Immature natural killer cell (primary cell): Measurements from ENCODE around the gene HSPB1. TPM values are rescaled to one million over a fixed set of nuclear protein-coding genes. Genes with fewer than 3 reads are reported as not detected.

ENCODE experiments used
- DNase-seq, 3 donors: peaks; one replicate each; pipeline ENCODE4 v3.0.0; 2022; ENCODE audit warnings: mixed read lengths in 1 of 3
- H3K27ac Mint-ChIP-seq, 6 donors: one replicate each; pipeline ENCODE4 v1.8.0; 2020; ENCODE audit warnings: mixed read lengths in 6 of 6, mild to moderate bottlenecking in 5 of 6, inconsistent platforms in 4 of 6, moderate library complexity in 3 of 6
- H3K27me3 Mint-ChIP-seq, 3 donors: one replicate each; pipeline ENCODE4 v1.8.0; 2020 to 2021; ENCODE audit warnings: low read depth in 3 of 3, mild to moderate bottlenecking in 3 of 3, mixed read lengths in 3 of 3, moderate library complexity in 3 of 3, inconsistent platforms in 1 of 3
- H3K36me3 Mint-ChIP-seq, 3 donors: one replicate each; pipeline ENCODE4 v1.8.0; 2020; ENCODE audit warnings: mixed read lengths in 3 of 3, inconsistent platforms in 2 of 3, mild to moderate bottlenecking in 2 of 3
- H3K4me1 Mint-ChIP-seq, 2 donors: one replicate each; pipeline ENCODE4 v1.8.0; 2020; ENCODE audit warnings: inconsistent platforms in 2 of 2, mild to moderate bottlenecking in 2 of 2, mixed read lengths in 2 of 2, moderate library complexity in 1 of 2
- H3K4me3 Mint-ChIP-seq, 5 donors: one replicate each; pipeline ENCODE4 v1.8.0; 2020; ENCODE audit warnings: mild to moderate bottlenecking in 5 of 5, mixed read lengths in 5 of 5, inconsistent platforms in 3 of 5, moderate library complexity in 3 of 5
- H3K9me3 Mint-ChIP-seq, 6 donors: one replicate each; pipeline ENCODE4 v1.8.0; 2020; ENCODE audit warnings: mild to moderate bottlenecking in 6 of 6, mixed read lengths in 6 of 6, inconsistent platforms in 4 of 6, moderate library complexity in 3 of 6
- polyA plus RNA-seq, 3 donors: library from polyadenylated mRNA; unstranded; fragments of 300-500 nt; fragmentation: Illumina TruSeq; gene quantifications; one replicate each; pipeline ENCODE4 v1.2.3, GENCODE V29; 2021

The HSPB1 gene
- polyA plus RNA-seq: 10 to 100 TPM; 11.2 to 49.8 (median 34.6) TPM

DNA sequence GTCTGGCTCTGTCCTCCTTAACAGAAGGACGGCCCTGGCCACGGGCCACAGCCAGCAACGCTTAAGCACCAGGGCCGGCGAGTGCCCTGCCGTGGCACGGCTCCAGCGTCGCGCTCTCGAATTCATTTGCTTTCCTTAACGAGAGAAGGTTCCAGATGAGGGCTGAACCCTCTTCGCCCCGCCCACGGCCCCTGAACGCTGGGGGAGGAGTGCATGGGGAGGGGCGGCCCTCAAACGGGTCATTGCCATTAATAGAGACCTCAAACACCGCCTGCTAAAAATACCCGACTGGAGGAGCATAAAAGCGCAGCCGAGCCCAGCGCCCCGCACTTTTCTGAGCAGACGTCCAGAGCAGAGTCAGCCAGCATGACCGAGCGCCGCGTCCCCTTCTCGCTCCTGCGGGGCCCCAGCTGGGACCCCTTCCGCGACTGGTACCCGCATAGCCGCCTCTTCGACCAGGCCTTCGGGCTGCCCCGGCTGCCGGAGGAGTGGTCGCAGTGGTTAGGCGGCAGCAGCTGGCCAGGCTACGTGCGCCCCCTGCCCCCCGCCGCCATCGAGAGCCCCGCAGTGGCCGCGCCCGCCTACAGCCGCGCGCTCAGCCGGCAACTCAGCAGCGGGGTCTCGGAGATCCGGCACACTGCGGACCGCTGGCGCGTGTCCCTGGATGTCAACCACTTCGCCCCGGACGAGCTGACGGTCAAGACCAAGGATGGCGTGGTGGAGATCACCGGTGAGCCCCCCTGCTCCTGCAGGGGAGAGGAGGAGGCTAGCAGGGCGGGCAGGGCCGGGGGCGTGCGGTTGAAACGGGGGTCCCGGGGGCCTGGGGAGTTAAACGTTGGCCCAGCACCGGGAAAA, at the start of gene HSPB1:
HSPB1 (plus strand) TSS at position 327 of the 855 bp plus-strand sequence; CDS start at position 367, 40 bp downstream.
- peak within 1 kb of the TSS; percentile 88 to 94 (median 91) for H3K4me3 Mint-ChIP-seq
- DNase-seq: peak; percentile 47 to 63 (median 48)
- peak within 1 kb of the TSS in 5 of 6 donors; percentile 59 to 90 (median 75) for H3K27ac Mint-ChIP-seq
- H3K4me1 Mint-ChIP-seq: peaks cover 15 to 19% of the 10 kb centered on the region in 2 donors
- H3K27me3 Mint-ChIP-seq: peaks cover 2 to 4% (median 3%) of the 10 kb centered on the region in 3 donors
- no peaks in the 10 kb centered on the region for H3K36me3 Mint-ChIP-seq
- H3K9me3 Mint-ChIP-seq: no peaks in the 10 kb centered on the region

DNA sequence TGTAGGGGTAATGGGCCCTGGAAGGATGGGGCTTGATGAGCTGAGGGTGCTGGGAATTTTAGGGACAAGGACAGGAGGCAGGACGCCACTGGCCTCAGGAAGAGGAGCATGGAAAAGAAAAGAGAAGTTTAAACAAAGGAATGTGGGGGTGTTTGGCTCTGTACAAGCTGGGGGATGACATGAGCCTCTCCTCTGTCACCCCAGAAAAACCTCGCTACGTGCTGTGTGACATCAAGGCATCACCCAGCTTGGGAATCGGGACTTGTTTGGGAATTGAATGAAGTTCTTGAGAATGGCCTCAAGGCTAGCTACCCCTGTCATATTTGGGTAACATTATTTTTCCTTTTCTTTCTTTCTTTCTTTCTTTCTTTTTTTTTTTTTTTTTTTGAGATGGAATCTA, 47.7 kb upstream of the HSPB1 start:
- no peaks in the 10 kb centered on the region for H3K36me3 Mint-ChIP-seq

DNA sequence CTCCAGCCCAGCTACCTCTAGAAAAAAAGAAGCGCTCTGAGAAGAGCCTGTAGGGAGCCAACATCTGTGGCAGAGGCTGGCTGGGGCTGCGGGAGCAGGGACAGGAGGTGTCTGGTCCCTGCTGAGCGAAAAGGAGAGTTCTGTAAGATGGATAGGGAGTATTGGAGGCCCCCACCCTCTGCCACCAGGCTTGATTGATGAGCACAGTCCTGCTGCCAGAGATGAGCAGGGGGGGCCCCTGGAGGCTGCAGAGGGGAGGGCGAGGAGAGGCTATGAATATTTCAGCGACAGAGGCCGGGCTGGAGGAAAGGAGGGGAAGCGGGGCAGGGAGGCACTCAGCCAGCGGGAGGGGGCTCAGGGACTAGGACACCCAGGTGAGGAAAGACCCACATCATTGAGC, 44.5 kb upstream of the HSPB1 start:
- H3K27me3 Mint-ChIP-seq: peaks cover 2 to 17% (median 3%) of the 10 kb centered on the region in 3 donors
- H3K36me3 Mint-ChIP-seq: no peaks in the 10 kb centered on the region
- no peak overlapping the region for H3K27ac Mint-ChIP-seq
- peak overlapping the region in 1 of 5 donors; percentile 36 for H3K4me3 Mint-ChIP-seq
- H3K9me3 Mint-ChIP-seq: no peaks in the 10 kb centered on the region
- no peak for DNase-seq
- H3K4me1 Mint-ChIP-seq: peaks cover 0 to 6% of the 10 kb centered on the region in 2 donors

More for the DNA sequence above, 47.7 kb upstream of the HSPB1 start:
- no peaks in the 10 kb centered on the region for H3K9me3 Mint-ChIP-seq
- H3K4me3 Mint-ChIP-seq: no peak overlapping the region
- H3K27ac Mint-ChIP-seq: no peak overlapping the region
- peaks cover 0 to 4% of the 10 kb centered on the region in 2 donors for H3K4me1 Mint-ChIP-seq
- DNase-seq: no peak
- H3K27me3 Mint-ChIP-seq: peaks cover 3 to 12% (median 3%) of the 10 kb centered on the region in 3 donors

DNA sequence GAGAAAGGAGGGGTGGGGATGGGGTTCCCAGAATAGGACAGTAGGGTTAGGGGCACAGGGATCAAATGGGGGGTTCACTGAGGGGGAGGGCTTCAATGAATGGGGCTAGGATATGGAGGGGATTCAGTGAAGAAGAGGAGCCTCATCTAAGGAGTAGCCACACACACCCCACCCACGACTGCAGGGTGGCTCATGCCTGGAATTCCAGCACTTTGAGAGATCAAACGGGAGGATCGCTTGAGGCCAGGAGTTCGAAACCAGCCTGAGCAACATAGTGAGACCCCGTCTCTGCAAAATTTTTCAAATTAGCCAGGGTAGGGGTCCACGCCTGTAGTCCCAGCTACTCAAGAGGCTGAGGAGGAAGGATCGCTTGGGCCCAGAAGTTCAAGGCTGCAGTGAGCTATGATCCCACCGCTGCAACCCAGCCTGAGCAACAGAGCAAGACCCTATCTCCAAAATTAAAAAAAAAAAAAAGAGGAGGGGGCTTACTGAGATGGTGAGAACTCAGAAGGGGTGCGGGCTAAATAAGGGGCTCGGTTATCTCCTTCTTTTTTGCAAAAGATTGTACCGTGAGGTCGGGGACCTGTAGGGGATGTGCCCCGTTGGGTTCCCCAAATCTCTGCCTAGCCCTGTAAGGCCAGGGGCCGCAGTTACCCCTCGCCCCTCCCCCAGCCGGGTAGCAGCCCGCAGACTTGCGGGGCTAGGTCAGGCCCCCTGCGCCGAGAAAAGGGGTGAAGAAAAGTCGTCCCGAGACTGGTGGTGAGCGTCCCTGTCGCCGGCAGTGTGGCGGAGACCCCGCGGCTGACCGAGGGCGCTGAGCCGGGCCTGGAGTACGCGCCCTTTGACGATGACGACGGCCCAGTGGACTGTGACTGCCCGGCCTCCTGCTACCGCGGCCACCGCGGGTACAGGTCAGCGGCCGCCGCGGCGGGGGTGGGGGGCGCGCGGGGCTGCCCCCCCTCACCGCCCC, 43.1 kb upstream of the HSPB1 start:
- Mint-ChIP-seq H3K4me3 (peak overlapping the region; percentile 20 to 60 (median 44)), H3K9me3 (no peaks in the 10 kb centered on the region), H3K27me3 (peaks cover 2 to 17% (median 3%) of the 10 kb centered on the region in 3 donors), H3K27ac (no peak overlapping the region), H3K36me3 (no peaks in the 10 kb centered on the region), H3K4me1 (peaks cover 0 to 6% of the 10 kb centered on the region in 2 donors)
- DNase-seq: no peak

DNA sequence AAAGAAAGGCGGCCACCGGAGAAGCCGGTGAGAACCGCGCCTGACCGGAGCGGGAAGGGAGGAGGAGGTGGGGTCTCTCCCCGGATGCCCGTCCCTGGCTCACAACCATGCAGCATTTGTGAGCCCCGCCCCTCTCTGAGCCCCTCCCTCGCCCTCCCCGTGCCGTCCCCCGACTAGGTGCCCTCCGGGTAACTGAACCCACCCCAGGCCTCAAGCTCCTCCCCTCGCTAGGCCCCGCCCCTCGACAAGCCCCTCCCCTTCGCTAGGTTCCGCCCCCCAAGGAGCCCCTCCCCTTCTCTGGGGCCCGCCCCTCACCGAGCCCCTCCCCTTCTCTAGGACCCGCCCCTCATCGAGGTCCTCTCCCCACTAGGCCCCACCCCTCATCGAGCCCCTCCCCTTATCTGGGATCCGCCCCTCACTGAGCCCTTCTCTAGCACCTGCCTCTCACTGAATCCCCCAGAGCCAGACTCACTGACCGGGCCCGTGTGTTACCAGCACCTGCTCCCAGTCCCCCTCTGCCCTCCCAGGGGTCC, 42.2 kb upstream of the HSPB1 start:
- H3K27ac Mint-ChIP-seq: no peak overlapping the region
- H3K27me3 Mint-ChIP-seq: peaks cover 2 to 18% (median 3%) of the 10 kb centered on the region in 3 donors
- H3K36me3 Mint-ChIP-seq: no peaks in the 10 kb centered on the region
- no peaks in the 10 kb centered on the region for H3K9me3 Mint-ChIP-seq
- peak overlapping the region in 2 of 5 donors; percentile 12 to 48 for H3K4me3 Mint-ChIP-seq
- peaks cover 0 to 6% of the 10 kb centered on the region in 2 donors for H3K4me1 Mint-ChIP-seq
- peak; percentile 33 to 42 (median 40) for DNase-seq

DNA sequence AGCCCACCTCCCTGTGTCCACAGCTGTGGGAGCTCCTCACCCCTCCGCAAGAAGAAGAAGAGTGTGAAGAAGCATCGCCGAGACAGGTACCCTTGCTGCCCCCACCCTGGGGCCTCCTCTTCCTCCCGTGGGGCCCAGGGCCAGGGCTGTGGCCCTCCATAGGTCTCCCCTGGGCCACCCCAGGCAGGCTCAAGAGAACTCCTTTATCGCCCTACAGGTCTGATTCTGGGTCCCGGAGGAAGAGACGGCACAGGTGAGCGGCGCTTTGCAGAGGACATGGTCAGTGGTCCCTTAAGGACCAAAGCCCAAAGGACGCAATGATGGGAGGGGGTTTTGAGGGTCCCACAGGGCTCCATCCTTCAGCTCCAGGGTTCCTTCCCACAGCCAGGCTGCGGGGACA, 41.1 kb upstream of the HSPB1 start:
- peaks cover 0 to 6% of the 10 kb centered on the region in 2 donors for H3K4me1 Mint-ChIP-seq
- DNase-seq: no peak
- no peaks in the 10 kb centered on the region for H3K36me3 Mint-ChIP-seq
- H3K4me3 Mint-ChIP-seq: no peak overlapping the region
- no peak overlapping the region for H3K27ac Mint-ChIP-seq
- peaks cover 0 to 19% (median 0%) of the 10 kb centered on the region in 3 donors for H3K27me3 Mint-ChIP-seq
- H3K9me3 Mint-ChIP-seq: no peaks in the 10 kb centered on the region

DNA sequence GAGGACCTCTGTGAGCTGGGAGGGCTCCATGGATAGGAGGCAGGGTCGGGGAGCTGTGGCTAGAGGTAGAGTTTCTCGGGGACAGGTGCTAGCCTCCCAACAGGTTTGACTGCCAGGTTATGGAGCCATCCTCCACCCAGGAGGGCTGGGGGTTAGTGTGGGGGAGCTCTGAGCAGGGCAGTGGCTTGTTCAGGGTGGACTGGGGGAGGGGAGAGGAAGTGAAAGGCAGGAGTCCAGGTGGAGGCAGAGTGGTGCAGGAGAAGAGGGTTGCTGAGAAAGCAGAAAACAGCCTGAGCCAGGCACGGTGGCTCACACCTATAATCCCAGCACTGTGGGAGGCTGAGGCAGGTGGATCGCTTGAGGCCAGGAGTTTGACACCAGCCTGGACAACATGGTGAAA, 40.5 kb upstream of the HSPB1 start:
- no peak overlapping the region for H3K27ac Mint-ChIP-seq
- H3K27me3 Mint-ChIP-seq: peaks cover 0 to 15% (median 3%) of the 10 kb centered on the region in 3 donors
- no peak for DNase-seq
- H3K36me3 Mint-ChIP-seq: no peaks in the 10 kb centered on the region
- H3K9me3 Mint-ChIP-seq: no peaks in the 10 kb centered on the region
- no peak overlapping the region for H3K4me3 Mint-ChIP-seq
- peaks cover 0 to 6% of the 10 kb centered on the region in 2 donors for H3K4me1 Mint-ChIP-seq

DNA sequence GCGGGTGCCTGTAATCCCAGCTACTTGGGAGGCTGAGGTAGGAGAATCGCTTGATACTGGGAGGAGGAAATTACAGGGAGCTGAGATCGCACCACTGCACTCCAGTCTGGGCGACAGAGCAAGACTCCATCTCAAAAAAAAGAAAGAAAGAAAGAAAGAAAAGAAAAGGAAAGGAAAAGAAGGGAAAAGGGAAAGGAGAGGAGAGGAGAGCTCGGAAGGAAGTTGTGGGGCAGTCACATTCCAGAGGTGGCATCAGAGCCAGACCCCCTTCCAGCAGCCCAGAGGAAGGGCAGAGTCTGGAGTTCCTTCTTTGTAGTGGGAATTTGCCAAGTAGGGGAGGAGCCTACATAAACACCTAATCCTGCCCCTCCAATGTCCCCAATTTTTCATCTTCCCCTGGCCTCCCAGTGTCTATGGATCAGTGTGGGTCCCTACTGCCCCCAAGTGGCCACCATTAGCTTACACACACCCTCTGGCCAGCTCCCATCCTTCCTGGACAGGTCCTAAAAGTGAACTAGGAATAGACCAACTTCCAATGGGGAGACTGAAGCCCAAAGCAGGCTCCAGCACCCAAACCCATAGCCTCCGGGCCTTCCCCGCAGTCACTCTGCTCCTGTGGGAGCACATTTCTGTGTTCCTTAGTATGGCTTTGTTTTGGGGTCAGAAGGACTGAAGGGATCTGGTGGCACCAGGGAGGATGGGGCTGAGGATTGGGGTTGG, 39.6 kb upstream of the HSPB1 start:
- Mint-ChIP-seq H3K4me1 (peaks cover 0 to 6% of the 10 kb centered on the region in 2 donors), H3K36me3 (no peaks in the 10 kb centered on the region), H3K4me3 (no peak overlapping the region), H3K9me3 (no peaks in the 10 kb centered on the region), H3K27me3 (peaks cover 2 to 11% (median 5%) of the 10 kb centered on the region in 3 donors), H3K27ac (no peak overlapping the region)
- DNase-seq: peak in 2 of 3 donors; percentile 19 to 25

DNA sequence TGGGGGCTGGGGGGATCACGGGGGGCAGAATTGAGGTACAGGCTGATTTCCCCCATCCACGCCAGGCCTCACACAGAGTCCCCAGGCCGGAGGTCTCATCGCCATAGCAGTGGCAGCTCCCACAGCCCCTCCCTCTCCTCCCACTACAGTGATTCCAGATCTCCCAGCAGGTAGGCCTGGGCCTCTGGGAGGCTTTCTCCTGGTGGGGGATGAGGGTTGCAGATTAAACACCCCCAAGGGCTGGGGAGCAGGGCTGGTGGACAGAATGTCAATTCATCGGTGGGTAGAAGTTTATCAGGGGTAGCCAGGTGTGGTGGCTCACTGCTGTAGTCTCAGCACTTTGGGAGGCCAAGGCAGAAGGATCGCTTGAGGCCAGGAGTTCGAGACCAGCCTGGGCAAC, 37.2 kb upstream of the HSPB1 start:
- Mint-ChIP-seq H3K27ac (no peak overlapping the region), H3K27me3 (peaks cover 6 to 14% (median 7%) of the 10 kb centered on the region in 3 donors), H3K36me3 (no peaks in the 10 kb centered on the region), H3K9me3 (no peaks in the 10 kb centered on the region), H3K4me1 (no peaks in the 10 kb centered on the region), H3K4me3 (no peak overlapping the region)
- DNase-seq: no peak

DNA sequence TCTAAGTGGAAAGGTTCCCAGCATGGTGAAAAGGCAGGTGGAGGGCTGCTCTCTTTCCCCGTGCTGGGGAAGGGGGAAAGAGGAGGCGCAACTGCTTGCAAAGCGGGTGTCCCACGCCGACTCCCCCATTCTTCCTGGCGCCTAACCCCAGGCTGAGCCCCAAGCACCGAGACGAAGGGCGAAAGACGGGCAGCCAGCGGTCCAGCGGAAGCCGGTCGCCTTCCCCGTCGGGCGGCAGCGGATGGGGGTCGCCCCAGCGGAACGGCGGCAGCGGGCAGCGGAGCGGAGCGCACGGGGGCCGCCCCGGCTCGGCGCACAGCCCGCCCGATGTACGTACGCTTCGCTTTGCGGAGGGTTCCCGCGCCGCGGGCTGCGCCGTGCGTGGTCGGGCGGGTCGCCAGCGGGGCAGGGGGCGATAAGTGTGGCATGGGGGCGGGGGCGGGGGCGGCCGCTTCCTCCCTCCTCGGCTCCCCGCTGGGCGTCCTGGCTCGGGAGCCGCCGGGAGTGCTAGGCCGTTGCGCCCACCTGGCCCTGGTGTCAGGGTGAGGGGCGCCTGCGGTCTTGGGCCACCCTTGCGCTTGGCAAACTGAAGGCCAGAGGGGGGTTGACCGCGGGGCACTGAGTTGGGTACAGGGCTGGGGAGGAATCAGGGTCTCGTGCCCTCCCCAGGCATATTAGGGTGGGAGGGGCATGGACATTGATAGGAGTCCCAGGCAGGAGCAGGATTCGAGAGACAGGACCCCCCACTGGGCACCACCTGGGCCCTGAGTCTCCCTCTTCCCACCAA, 35.2 kb upstream of the HSPB1 start:
- no peaks in the 10 kb centered on the region for H3K36me3 Mint-ChIP-seq
- peaks cover 7 to 11% (median 8%) of the 10 kb centered on the region in 3 donors for H3K27me3 Mint-ChIP-seq
- no peak overlapping the region for H3K27ac Mint-ChIP-seq
- no peak for DNase-seq
- H3K9me3 Mint-ChIP-seq: no peaks in the 10 kb centered on the region
- H3K4me3 Mint-ChIP-seq: no peak overlapping the region
- H3K4me1 Mint-ChIP-seq: no peaks in the 10 kb centered on the region

DNA sequence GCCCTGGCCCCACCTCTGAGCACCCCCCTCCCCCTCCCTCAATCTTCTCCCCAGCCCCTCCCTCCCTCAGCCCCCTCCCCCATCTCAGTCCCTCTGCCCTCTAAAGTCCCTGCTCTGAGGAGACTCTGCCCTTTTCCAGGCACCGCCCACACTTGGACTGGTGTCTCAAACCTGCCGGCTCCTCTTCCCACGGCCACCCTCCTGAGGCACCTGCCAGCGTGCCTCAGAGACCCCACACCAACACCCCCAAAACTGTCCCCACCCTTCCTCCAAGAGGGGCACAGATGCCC, 34.6 kb upstream of the HSPB1 start:
- DNase-seq: no peak
- no peak overlapping the region for H3K27ac Mint-ChIP-seq
- no peaks in the 10 kb centered on the region for H3K36me3 Mint-ChIP-seq
- H3K4me3 Mint-ChIP-seq: no peak overlapping the region
- no peaks in the 10 kb centered on the region for H3K9me3 Mint-ChIP-seq
- H3K4me1 Mint-ChIP-seq: no peaks in the 10 kb centered on the region
- peaks cover 7 to 10% (median 8%) of the 10 kb centered on the region in 3 donors for H3K27me3 Mint-ChIP-seq

DNA sequence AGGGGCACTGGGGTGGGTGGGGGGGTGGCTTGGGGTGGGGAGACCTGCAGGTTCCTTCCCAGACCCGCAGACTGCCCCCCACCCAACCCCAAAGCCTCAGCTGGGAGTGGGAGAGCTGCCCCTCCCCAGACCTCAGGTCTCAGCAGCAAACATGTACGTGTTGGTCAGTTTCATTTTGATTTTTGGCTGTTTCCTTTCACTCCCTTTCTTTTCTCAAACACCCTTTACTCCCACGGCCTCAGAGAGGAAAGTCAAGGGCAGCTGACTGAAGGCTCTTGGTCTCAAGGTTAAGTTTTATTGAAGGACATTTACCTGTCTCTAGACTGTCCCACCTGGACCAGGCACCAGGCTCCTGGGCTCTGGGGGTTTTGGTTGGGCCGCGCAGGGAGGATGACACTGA, 34.1 kb upstream of the HSPB1 start:
- H3K4me3 Mint-ChIP-seq: no peak overlapping the region
- H3K4me1 Mint-ChIP-seq: no peaks in the 10 kb centered on the region
- no peaks in the 10 kb centered on the region for H3K9me3 Mint-ChIP-seq
- DNase-seq: no peak
- H3K27me3 Mint-ChIP-seq: peaks cover 7 to 10% (median 8%) of the 10 kb centered on the region in 3 donors
- H3K36me3 Mint-ChIP-seq: no peaks in the 10 kb centered on the region
- H3K27ac Mint-ChIP-seq: no peak overlapping the region
